BJ (cell line): Measurements from ENCODE around the gene ATP2C2. TPM values are rescaled to one million over a fixed set of nuclear protein-coding genes. Genes with fewer than 3 reads are reported as not detected.
"Not testable (repeated sequence)": the region's sequence is repeated elsewhere in the genome, so short reads cannot be mapped to it uniquely, and the experiment has no call there.

Source experiments
- CTCF ChIA-PET: fragments of 350-600 bp; formaldehyde crosslinking; extraction: SDS; loops from one replicate; lab custom pipeline; 2021; ENCODE audit warnings: antibody characterized with exemption, inconsistent platforms; lab: Yijun Ruan, JAX
- POLR2A ChIA-PET: fragments of 300-600 bp; sonication (Branson Sonifier 250); formaldehyde crosslinking; extraction: SDS; loops from one replicate; lab custom pipeline; 2021; ENCODE audit warnings: antibody characterized with exemption; lab: Charles Lee
- DNase-seq: peaks from one replicate; pipeline ENCODE4 v3.0.0-alpha.2; 2011; ENCODE audit warnings: low read depth
- H3K27me3 ChIP-seq: 2 replicates; pipeline ENCODE4 v1.6.0; 2011; ENCODE audit warnings: low read length; ENCODE audit not compliant: control insufficient read depth, insufficient read depth
- H3K36me3 ChIP-seq: 2 replicates; pipeline ENCODE4 v1.5.1; 2011; ENCODE audit warnings: low read length; ENCODE audit not compliant: control insufficient read depth, insufficient read depth
- H3K4me3 ChIP-seq: 2 replicates; pipeline ENCODE4 v1.5.1; 2011; ENCODE audit warnings: low read depth, mild to moderate bottlenecking, control low read depth, low read length
- polyA plus RNA-seq: library from polyadenylated mRNA; depleted of rRNA; stranded (reverse); fragments of >200 nt; gene quantifications from 2 replicates; pipeline ENCODE4 v1.2.3, GENCODE V29; 2011
- TF ChIP-seq, protein P1 (sequence below): IDR thresholded peaks from 2 replicates; pipeline ENCODE4 v1.5.1; 2011; ENCODE audit warnings: low read depth, mild to moderate bottlenecking, control low read depth, inconsistent platforms, low read length, moderate library complexity; ENCODE audit not compliant: insufficient read depth

The ATP2C2 gene
- polyA plus RNA-seq, 1 experiment = not detected

DNA sequence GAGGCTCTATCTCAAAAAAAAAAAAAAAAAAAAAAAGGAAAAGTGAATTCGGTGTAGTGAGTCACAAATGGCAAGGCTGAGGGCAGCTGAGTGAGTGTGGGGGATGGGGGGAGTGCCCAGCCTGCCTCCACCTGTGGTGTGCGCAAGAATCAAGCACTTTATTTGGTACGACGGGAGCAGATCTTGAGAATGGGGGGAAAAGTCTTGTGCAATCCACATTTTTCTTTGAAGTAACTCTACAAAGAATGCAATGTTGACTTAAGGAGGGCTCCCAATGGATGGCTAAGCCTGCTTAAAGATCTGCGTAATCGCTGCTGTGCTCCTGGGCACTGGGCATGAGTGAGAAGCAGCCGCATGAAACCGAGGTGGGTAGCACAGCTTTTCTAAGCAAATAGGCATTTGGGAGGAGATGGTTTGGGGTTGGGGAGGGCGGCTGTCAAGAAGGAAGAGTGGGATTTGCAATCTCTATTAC, 28.2 kb downstream of the ATP2C2 start:
- H3K36me3 ChIP-seq = no peaks in the 10 kb centered on the region
- ChIA-PET POLR2A (no interaction called here), CTCF (interaction anchor here (0.6 kb wide), 1 partner anchor 19 kb away, joined by 3 read pairs; no protein-coding TSS in a partner anchor)
- no peak overlapping the region for H3K4me3 ChIP-seq
- TF ChIP-seq, protein P1, sequence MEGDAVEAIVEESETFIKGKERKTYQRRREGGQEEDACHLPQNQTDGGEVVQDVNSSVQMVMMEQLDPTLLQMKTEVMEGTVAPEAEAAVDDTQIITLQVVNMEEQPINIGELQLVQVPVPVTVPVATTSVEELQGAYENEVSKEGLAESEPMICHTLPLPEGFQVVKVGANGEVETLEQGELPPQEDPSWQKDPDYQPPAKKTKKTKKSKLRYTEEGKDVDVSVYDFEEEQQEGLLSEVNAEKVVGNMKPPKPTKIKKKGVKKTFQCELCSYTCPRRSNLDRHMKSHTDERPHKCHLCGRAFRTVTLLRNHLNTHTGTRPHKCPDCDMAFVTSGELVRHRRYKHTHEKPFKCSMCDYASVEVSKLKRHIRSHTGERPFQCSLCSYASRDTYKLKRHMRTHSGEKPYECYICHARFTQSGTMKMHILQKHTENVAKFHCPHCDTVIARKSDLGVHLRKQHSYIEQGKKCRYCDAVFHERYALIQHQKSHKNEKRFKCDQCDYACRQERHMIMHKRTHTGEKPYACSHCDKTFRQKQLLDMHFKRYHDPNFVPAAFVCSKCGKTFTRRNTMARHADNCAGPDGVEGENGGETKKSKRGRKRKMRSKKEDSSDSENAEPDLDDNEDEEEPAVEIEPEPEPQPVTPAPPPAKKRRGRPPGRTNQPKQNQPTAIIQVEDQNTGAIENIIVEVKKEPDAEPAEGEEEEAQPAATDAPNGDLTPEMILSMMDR = no peak
- no peak for DNase-seq
- H3K27me3 ChIP-seq = peaks cover 2% of the 10 kb centered on the region; the same call in 1 of the 2 replicates

- Histone ChIP-seq H3K27me3 (peaks cover 2% of the 10 kb centered on the region; the same call in 1 of the 2 replicates), H3K36me3 (no peaks in the 10 kb centered on the region), H3K4me3 (no peak overlapping the region)
- CTCF ChIA-PET = interaction anchor here (0.6 to 1.3 kb wide), 2 partner anchors 13 to 19 kb away, joined by 3 read pairs; no protein-coding TSS in a partner anchor
- POLR2A ChIA-PET = no interaction called here
- DNase-seq = no peak
- TF ChIP-seq, protein P1 = peak; percentile 25; the same call in 1 of the 2 replicates
Measured at GRCh38 chr16:84397090-84397489, 28.8 kb downstream of the ATP2C2 start.

- POLR2A ChIA-PET = no interaction called here
- H3K27me3 ChIP-seq = peaks cover 2% of the 10 kb centered on the region; the same call in 1 of the 2 replicates
- H3K4me3 ChIP-seq = no peak overlapping the region
- TF ChIP-seq, protein P1 = no peak
- no peaks in the 10 kb centered on the region for H3K36me3 ChIP-seq
- DNase-seq = no peak
- CTCF ChIA-PET = interaction anchor here (0.5 to 1.5 kb wide), 3 partner anchors 12 to 544 kb away, joined by 3 read pairs; no protein-coding TSS in a partner anchor
Measured at GRCh38 chr16:84398701-84399100, 30.4 kb downstream of the ATP2C2 start.

DNA sequence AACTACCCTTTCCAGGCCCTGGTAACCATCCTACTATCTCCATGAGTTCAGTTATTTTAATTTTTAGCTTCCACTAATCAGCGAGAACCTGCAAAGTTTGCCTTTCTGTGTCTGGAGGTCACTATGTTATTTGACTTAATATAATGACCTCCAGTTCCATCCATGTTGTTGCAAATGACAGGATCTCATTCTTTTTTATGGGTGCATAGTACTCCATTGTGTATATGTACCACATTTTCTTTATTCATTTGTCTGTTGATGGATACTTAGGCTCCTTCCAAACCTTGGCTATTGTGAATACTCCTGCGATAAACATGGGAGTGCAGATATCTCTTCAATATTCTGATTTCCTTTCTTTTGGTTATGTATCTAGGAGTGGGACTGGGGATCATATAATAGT, 31.6 kb downstream of the ATP2C2 start:
- CTCF ChIA-PET, H3K4me3 ChIP-seq, DNase-seq, H3K27me3 ChIP-seq, POLR2A ChIA-PET, H3K36me3 ChIP-seq: not testable (repeated sequence)

DNA sequence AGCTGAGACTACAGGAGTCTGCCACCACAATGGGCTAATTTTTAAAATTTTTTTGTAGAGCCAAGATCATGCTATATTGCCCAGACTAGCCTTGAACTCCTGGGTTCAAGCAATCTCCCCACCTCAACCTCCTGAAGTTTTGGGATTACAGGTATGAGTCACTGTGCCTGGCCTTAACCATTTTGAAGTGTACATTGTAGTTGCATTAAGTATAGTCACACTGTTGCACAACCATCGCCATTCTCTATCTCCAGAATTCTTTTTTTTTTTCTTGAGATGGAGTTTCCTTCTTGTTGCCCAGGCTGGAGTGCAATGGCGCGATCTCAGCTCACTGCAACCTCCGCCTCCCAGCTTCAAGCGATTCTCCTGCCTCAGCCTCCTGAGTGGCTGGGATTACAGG, 35.1 kb downstream of the ATP2C2 start:
- CTCF ChIA-PET, H3K36me3 ChIP-seq, H3K4me3 ChIP-seq, POLR2A ChIA-PET, DNase-seq: not testable (repeated sequence)
- H3K27me3 ChIP-seq = peaks cover 12% of the 10 kb centered on the region

DNA sequence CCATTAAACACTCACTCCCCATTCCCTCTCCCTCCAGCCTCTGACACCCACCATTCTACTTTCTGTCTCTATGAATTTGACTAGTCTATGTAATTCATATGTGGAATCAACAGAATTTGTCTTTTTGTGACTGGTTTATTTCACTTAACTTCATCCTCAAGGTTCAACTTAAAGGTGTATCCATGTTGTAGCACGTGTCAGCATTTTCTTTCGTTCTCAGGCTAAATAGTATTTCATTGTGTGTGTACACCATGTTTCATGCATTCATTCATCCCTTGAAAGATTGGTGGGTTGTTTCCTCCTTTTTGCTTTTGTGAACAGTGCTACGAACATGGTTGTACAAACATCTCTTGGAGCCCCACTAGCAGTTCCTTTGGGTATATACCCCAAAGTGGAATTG, 36.0 kb downstream of the ATP2C2 start:
- ChIA-PET POLR2A (no interaction called here), CTCF (interaction anchor here (0.6 kb wide), 1 partner anchor 13 kb away, joined by 3 read pairs; no protein-coding TSS in a partner anchor)
- no peaks in the 10 kb centered on the region for H3K36me3 ChIP-seq
- DNase-seq = no peak
- H3K4me3 ChIP-seq = no peak overlapping the region
- peaks cover 12% of the 10 kb centered on the region for H3K27me3 ChIP-seq
- TF ChIP-seq, protein P1 = no peak
